ENCODE data around the gene PLPP6. TPM values are rescaled to one million over a fixed set of nuclear protein-coding genes. Genes with fewer than 3 reads are reported as not detected.

PLPP6 gene
- total RNA-seq, 3 donors from 2014 or later, result 6.4 to 13.2 (median 8.8) TPM

- intact Hi-C loops (cut with DNase I; ENCODE audit: low total_unique reads), result no loop called here
- H3K4me3 ChIP-seq, result no peak overlapping the region
- peaks cover 3% of the 10 kb centered on the region for H3K36me3 ChIP-seq
- H3K4me1 ChIP-seq, result no peaks in the 10 kb centered on the region
- no peak for TF ChIP-seq POLR2A (IDR thresholded peaks at IDR 0.05)
- TF ChIP-seq CTCF (IDR thresholded peaks at IDR 0.05), result no peak
- no peak for TF ChIP-seq POLR2AphosphoS5 (IDR thresholded peaks at IDR 0.05)
- no peaks in the 10 kb centered on the region for H3K9me3 ChIP-seq
- peak overlapping the region; percentile 39 to 43 for H3K27ac ChIP-seq
- DNase-seq (ENCODE audit: low spot score in 2 of 2), result no peak
- H3K27me3 ChIP-seq, result no peaks in the 10 kb centered on the region
These were observed 27.6 kb downstream of the PLPP6 start for GRCh38 chr9:4689687-4690104.

- no peak overlapping the region for H3K4me3 ChIP-seq
- no peak for DNase-seq (ENCODE audit: low spot score in 2 of 2)
- H3K27me3 ChIP-seq, result no peaks in the 10 kb centered on the region
- intact Hi-C loops (cut with DNase I; ENCODE audit: low total_unique reads), result no loop called here
- peaks cover 3% of the 10 kb centered on the region for H3K36me3 ChIP-seq
- peak overlapping the region; percentile 39 to 43 for H3K27ac ChIP-seq
- H3K9me3 ChIP-seq, result no peaks in the 10 kb centered on the region
- TF ChIP-seq POLR2A (IDR thresholded peaks at IDR 0.05), result no peak
- no peak for TF ChIP-seq CTCF (IDR thresholded peaks at IDR 0.05)
- no peak for TF ChIP-seq POLR2AphosphoS5 (IDR thresholded peaks at IDR 0.05)
- no peaks in the 10 kb centered on the region for H3K4me1 ChIP-seq
These were observed 28.1 kb downstream of the PLPP6 start for GRCh38 chr9:4690144-4690543.

GRCh38 chr9:4691795-4692194 lies 29.7 kb downstream of the PLPP6 start:
- Histone ChIP-seq H3K4me3 (no peak overlapping the region), H3K36me3 (no peaks in the 10 kb centered on the region), H3K9me3 (no peaks in the 10 kb centered on the region), H3K4me1 (no peaks in the 10 kb centered on the region), H3K27ac (no peak overlapping the region), H3K27me3 (no peaks in the 10 kb centered on the region)
- TF ChIP-seq CTCF (IDR thresholded peaks at IDR 0.05) (no peak), POLR2AphosphoS5 (IDR thresholded peaks at IDR 0.05) (no peak), POLR2A (IDR thresholded peaks at IDR 0.05) (no peak)
- no peak for DNase-seq (ENCODE audit: low spot score in 2 of 2)
- intact Hi-C loops (cut with DNase I; ENCODE audit: low total_unique reads), result no loop called here

- TF ChIP-seq CTCF (IDR thresholded peaks at IDR 0.05) (no peak), POLR2AphosphoS5 (IDR thresholded peaks at IDR 0.05) (no peak), POLR2A (IDR thresholded peaks at IDR 0.05) (no peak)
- no peak overlapping the region for H3K4me3 ChIP-seq
- H3K9me3 ChIP-seq, result no peaks in the 10 kb centered on the region
- no peak for DNase-seq (ENCODE audit: low spot score in 2 of 2)
- no peaks in the 10 kb centered on the region for H3K27me3 ChIP-seq
- peaks cover 3% of the 10 kb centered on the region for H3K36me3 ChIP-seq
- no peak overlapping the region for H3K27ac ChIP-seq
- H3K4me1 ChIP-seq, result no peaks in the 10 kb centered on the region
- intact Hi-C loops (cut with DNase I; ENCODE audit: low total_unique reads), result no loop called here
These were observed 38.0 kb downstream of the PLPP6 start for GRCh38 chr9:4700091-4700490.

- Histone ChIP-seq H3K36me3 (peaks cover 5% of the 10 kb centered on the region), H3K4me1 (no peaks in the 10 kb centered on the region), H3K27me3 (no peaks in the 10 kb centered on the region), H3K4me3 (no peak overlapping the region), H3K27ac (no peak overlapping the region), H3K9me3 (no peaks in the 10 kb centered on the region)
- TF ChIP-seq CTCF (IDR thresholded peaks at IDR 0.05), result no peak
- TF ChIP-seq POLR2A (IDR thresholded peaks at IDR 0.05), result no peak
- no peak for TF ChIP-seq POLR2AphosphoS5 (IDR thresholded peaks at IDR 0.05)
- DNase-seq (ENCODE audit: low spot score in 2 of 2), result no peak
- intact Hi-C loops (cut with DNase I; ENCODE audit: low total_unique reads), result no loop called here
These were observed 38.8 kb downstream of the PLPP6 start for GRCh38 chr9:4700932-4701331.

Data from breast epithelium (tissue), 4 donors.